Neural progenitor cell (in vitro differentiated cells): Measurements from ENCODE around the gene COMMD1.

Experiments
- CTCF ChIP-seq: fragments of 200-600 bp; sonication (generic); IDR thresholded peaks from 2 replicates; pipeline ENCODE4 v1.5.1; 2017; ENCODE audit warnings: antibody characterized with exemption, mild to moderate bottlenecking
- EZH2 ChIP-seq: fragments of 200-600 bp; sonication (generic); IDR thresholded peaks from 2 replicates; pipeline ENCODE4 v1.6.1; 2017; ENCODE audit warnings: antibody characterized with exemption, mild to moderate bottlenecking, moderate library complexity
- EZH2phosphoT487 ChIP-seq: fragments of 200-600 bp; sonication (generic); IDR thresholded peaks from 2 replicates; pipeline ENCODE4 v1.6.1; 2017; ENCODE audit warnings: antibody characterized with exemption

DNA sequence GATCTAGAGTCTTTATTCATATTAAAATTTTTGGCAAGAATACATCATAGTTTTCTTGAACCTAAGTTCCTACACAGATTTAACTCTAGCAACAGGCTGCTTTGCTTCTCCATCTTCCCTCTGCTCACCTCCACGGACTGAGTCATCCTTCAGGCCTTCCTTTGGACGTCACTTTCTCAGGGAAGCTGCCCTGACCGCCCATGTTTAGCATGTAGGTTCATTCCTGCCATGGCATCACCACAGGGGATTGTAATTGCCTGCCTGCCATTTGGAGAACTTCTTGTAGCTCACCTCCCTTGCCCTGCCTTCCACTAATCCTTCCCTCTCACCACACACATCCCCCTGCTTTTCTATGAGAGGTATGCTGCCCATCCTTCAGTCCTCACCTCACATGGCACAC lies 246.5 kb downstream of the COMMD1 start:
- TF ChIP-seq EZH2phosphoT487 (no peak), CTCF (no peak), EZH2 (no peak)
